BE2C (cell line): Measurements from ENCODE around the gene OSBPL2.

Experiments
- DNase-seq: peaks from one replicate; pipeline ENCODE4 v3.0.0-alpha.2; 2020
- H3K27me3 ChIP-seq: fragments of 250-450 bp; sonication (Bioruptor Pico); 2 replicates; pipeline ENCODE4 v1.5.1; 2020; ENCODE audit warnings: mild to moderate bottlenecking
- H3K36me3 ChIP-seq: fragments of 250-450 bp; sonication (Bioruptor Pico); 2 replicates; pipeline ENCODE4 v1.5.1; 2020; ENCODE audit warnings: mild to moderate bottlenecking
- H3K4me1 ChIP-seq: fragments of 250-450 bp; sonication (Bioruptor Pico); 2 replicates; pipeline ENCODE4 v1.5.1; 2020
- H3K4me3 ChIP-seq: 2 replicates; pipeline ENCODE4 v1.5.1; 2011; ENCODE audit warnings: low read depth, low read length
- H3K9me3 ChIP-seq: fragments of 250-450 bp; sonication (Bioruptor Pico); 2 replicates; pipeline ENCODE4 v1.5.1; 2020
- TF ChIP-seq, protein P1 (sequence below): IDR thresholded peaks from 2 replicates; pipeline ENCODE4 v1.5.1; 2012; ENCODE audit warnings: mild to moderate bottlenecking, low read depth, low read length

Gene OSBPL2

DNA sequence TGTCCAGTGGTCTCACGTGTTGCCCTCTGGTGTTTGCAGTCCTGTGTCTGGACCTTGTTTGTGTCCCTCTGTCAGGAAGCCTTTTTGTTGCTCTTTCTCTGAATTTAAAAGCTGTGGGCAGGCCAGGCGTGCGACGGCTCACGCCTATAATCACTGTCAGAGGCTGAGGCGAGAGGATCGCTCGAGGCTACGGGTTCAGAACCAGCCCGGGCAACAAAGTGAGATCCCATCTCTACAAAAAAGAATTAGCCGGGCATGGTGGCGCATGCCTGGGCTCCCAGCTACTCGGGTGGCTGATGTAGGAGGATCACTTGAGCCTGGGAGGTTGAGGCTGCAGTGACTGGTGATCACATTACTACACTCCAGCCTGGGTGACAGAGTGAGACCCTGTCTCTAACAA, 28.5 kb downstream of the OSBPL2 start:
- Histone ChIP-seq H3K4me1 (no peaks in the 10 kb centered on the region), H3K36me3 (peaks cover 10% of the 10 kb centered on the region), H3K4me3 (no peak overlapping the region)

DNA sequence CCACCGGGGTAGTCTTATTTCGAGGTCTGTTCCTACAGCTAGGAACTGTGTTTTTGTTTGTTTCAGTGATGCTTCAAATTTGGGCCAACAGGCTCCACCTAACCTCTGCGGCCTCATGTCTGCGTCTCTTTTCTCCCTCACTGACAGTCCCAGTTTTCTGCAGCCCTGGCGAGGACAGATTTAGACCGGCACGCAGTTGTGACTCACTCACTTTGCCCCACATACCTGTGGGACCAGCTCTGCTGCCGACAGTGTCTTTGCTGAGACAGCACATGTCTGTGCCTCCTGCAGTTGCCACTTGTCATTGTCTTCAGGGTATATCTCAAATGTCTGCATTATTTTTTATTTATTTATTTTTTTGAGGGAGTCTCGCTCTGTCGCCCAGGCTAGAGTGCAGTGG, 29.2 kb downstream of the OSBPL2 start:
- TF ChIP-seq, protein P1, sequence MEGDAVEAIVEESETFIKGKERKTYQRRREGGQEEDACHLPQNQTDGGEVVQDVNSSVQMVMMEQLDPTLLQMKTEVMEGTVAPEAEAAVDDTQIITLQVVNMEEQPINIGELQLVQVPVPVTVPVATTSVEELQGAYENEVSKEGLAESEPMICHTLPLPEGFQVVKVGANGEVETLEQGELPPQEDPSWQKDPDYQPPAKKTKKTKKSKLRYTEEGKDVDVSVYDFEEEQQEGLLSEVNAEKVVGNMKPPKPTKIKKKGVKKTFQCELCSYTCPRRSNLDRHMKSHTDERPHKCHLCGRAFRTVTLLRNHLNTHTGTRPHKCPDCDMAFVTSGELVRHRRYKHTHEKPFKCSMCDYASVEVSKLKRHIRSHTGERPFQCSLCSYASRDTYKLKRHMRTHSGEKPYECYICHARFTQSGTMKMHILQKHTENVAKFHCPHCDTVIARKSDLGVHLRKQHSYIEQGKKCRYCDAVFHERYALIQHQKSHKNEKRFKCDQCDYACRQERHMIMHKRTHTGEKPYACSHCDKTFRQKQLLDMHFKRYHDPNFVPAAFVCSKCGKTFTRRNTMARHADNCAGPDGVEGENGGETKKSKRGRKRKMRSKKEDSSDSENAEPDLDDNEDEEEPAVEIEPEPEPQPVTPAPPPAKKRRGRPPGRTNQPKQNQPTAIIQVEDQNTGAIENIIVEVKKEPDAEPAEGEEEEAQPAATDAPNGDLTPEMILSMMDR: no peak
- Histone ChIP-seq H3K9me3 (no peaks in the 10 kb centered on the region; the same call in 1 of the 2 replicates), H3K36me3 (peaks cover 10% of the 10 kb centered on the region), H3K4me1 (no peaks in the 10 kb centered on the region), H3K4me3 (no peak overlapping the region), H3K27me3 (no peaks in the 10 kb centered on the region)
- DNase-seq: no peak

More for the DNA sequence above, 28.5 kb downstream of the OSBPL2 start:
- TF ChIP-seq, protein P1: no peak
- no peaks in the 10 kb centered on the region; the same call in 1 of the 2 replicates for H3K9me3 ChIP-seq
- no peak for DNase-seq
- H3K27me3 ChIP-seq: no peaks in the 10 kb centered on the region

DNA sequence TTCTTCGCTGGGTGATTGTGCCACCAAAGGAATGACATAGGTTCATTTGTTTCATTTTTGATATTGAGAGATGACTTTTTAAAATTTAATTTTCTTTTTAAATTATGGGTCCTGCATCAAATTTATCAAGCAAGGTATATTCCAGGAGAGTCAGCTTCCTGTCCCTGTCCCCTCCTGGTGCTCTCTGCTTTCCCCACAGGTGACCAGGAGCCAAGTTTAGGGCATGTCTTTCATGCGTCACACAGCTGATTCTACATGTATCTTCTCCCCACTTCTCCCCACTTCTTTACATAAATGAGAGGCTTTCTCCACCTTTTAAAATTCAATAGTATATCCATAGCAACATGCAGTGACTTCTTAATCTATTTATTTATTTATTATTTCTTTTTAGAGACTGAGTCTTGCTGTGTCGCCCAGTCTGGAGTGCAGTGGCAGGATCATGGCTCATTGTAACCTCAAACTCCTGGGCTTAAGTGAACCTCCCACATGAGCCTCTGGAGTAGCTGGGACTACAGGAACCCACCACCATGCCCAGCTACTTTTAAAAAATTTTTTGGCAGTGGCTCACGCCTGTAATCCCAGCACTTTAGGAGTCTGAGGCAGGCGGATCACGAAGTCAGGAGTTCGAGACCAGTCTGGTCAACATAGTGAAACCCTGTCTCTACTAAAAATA, 30.0 kb downstream of the OSBPL2 start:
- Histone ChIP-seq H3K4me1 (no peaks in the 10 kb centered on the region; the same call in 1 of the 2 replicates), H3K36me3 (peaks cover 8% of the 10 kb centered on the region), H3K4me3 (no peak overlapping the region), H3K27me3 (no peaks in the 10 kb centered on the region), H3K9me3 (no peaks in the 10 kb centered on the region; the same call in 1 of the 2 replicates)
- TF ChIP-seq, protein P1: no peak
- no peak for DNase-seq

DNA sequence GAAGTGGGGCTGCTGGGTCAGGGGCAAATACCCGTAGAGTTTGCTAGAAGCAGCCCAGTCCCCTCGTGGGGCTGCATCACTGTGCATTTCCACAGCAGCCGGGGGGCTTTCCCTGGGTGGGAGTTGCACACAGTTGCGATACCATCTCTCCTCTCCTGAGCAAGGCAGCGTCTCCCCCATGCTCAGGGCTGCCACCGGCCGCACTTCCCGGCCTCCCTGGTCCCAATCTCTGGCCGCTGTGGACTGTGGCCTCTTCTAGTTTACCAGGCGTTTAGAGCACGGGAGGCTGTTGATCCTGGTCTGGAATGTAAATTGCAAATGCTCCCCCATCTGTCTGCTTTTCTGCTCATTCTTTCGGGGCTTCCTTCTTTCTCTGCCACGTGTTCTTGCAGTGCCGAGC, 31.1 kb downstream of the OSBPL2 start:
- no peak overlapping the region for H3K4me3 ChIP-seq
- 0 out of 2 replicates have a peak, but pooled peaks cover 5% of the 10 kb centered on the region for H3K36me3 ChIP-seq
- no peak for DNase-seq
- no peaks in the 10 kb centered on the region for H3K27me3 ChIP-seq
- TF ChIP-seq, protein P1: no peak
- no peaks in the 10 kb centered on the region; the same call in 1 of the 2 replicates for H3K4me1 ChIP-seq
- H3K9me3 ChIP-seq: no peaks in the 10 kb centered on the region; the same call in 1 of the 2 replicates

DNA sequence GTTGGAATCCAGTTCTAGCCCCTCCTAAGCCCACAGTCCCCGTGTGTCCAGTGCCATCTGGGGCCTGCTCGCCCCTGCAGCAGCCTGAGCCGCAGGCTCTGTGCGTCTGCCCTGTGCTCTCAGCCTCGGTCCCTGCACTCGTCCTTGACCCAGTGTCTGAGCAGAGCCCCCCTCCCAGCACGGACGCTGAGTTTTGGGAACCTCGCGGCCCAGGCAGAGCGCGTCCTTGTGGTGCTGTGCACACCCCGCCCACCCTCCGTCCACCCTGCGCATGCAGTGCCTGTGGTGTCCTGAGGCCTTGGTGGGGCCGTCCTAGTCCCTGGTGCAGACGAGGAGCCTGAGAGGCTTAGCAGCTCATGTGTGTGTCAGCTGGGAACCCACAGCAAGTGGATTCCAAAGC, 31.6 kb downstream of the OSBPL2 start:
- TF ChIP-seq, protein P1: no peak
- H3K36me3 ChIP-seq: 0 out of 2 replicates have a peak, but pooled peaks cover 5% of the 10 kb centered on the region
- no peak for DNase-seq

DNA sequence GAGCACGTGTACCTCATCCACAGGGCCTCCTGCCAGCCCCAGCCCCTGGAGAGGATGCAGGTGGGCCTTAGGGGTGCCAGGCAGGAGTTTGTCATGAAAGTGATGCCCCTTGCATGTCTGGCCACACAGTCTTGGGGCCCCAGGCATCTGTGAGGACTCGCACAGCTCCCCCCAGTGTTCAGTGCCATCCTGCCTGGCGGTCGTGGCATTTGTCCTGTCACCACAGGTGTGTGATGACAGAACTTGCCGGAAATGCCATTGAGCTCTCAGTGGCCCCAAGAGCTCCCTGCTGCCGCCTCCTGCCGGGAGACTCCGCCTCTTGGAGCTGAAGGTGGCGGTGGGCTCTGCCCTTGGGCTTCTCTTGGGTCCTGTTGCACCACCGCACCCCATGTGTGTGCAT, 33.9 kb downstream of the OSBPL2 start:
- H3K9me3 ChIP-seq: no peaks in the 10 kb centered on the region
- H3K4me3 ChIP-seq: no peak overlapping the region
- DNase-seq: no peak
- no peaks in the 10 kb centered on the region for H3K36me3 ChIP-seq
- no peaks in the 10 kb centered on the region for H3K27me3 ChIP-seq
- TF ChIP-seq, protein P1: no peak
- H3K4me1 ChIP-seq: no peaks in the 10 kb centered on the region; the same call in 1 of the 2 replicates

More for the DNA sequence above, 31.6 kb downstream of the OSBPL2 start:
- Histone ChIP-seq H3K4me3 (no peak overlapping the region), H3K27me3 (no peaks in the 10 kb centered on the region), H3K4me1 (no peaks in the 10 kb centered on the region; the same call in 1 of the 2 replicates), H3K9me3 (no peaks in the 10 kb centered on the region; the same call in 1 of the 2 replicates)
